Bronchial epithelial cell (primary cell): Measurements from ENCODE around the gene ASPSCR1. TPM values are rescaled to one million over a fixed set of nuclear protein-coding genes. Genes with fewer than 3 reads are reported as not detected.

ENCODE experiments used
- DNase-seq: peaks from one replicate; pipeline ENCODE4 v3.0.0-alpha.2; 2010; ENCODE audit warnings: low read depth
- FAIRE-seq: peaks from 2 replicates; lab custom pipeline; 2011; peaks lifted over from hg19 to GRCh38; lab: Jason Lieb, UNC
- H3K27me3 ChIP-seq: 2 replicates; pipeline ENCODE4 v1.5.1; 2011; ENCODE audit warnings: low read length; ENCODE audit not compliant: control insufficient read depth, insufficient read depth
- H3K36me3 ChIP-seq: 2 replicates; pipeline ENCODE4 v1.5.1; 2011; ENCODE audit warnings: low read length; ENCODE audit not compliant: control insufficient read depth, insufficient read depth
- H3K4me3 ChIP-seq: 2 replicates; pipeline ENCODE4 v1.5.1; 2011; ENCODE audit warnings: mild to moderate bottlenecking, low read depth, low read length, control low read depth
- total RNA-seq: library from RNA; depleted of rRNA; stranded (reverse); fragments of >200 nt; gene quantifications from 2 replicates; pipeline ENCODE4 v1.2.1, GENCODE V29; 2014
- TF ChIP-seq, protein P1 (sequence below): IDR thresholded peaks from 2 replicates; pipeline ENCODE4 v1.5.1; 2011; ENCODE audit warnings: mild to moderate bottlenecking, moderate library complexity, low read length, control low read depth, inconsistent platforms; ENCODE audit not compliant: insufficient read depth, severe bottlenecking

ASPSCR1 gene
- total RNA-seq, 1 donor from 2014 or later: 22.6 TPM

DNA sequence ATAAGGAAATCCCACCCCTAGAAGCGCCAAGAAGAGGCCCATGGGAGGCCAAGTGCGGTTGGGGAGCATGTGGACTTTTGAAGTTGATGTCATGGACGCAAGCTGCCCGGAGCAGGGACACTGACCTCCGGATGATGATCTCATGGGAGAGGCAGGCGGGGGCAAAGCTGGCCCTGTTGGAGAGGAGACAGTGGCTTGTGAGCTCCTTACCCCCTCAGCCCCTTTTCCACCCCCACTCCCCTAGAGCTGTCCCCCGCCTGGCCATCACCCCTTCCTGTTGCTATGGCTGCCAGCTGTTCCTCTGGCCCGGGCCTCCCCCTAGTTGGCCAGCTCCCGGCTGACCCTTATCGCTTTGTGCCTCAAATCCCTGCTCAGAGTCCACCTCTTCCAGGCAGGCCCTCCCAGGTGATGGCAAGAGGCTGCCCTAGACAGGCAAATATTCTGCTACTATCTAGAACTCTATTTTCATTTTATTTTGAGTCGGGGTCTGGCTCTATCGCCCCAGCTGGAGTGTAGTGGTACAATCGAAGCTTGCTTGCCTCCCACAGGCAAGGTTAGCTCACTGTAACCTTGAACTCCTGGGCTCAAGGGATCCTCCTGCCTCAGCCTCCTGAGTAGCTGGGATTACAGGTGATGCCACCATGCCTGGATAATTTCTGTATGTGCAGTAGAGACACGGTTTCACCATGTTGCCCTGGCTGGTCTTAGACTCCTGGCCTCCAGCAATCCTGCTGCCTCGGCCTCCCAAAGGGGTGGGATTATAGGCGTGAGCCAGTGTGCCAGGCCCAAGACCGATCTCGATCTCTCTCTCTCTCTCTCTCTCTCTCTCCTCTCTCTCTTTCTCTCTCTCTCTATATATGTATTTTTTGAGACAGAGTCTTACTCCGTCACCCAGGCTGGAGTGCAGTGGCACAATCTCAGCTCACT is 23.0 kb upstream of the ASPSCR1 start:
- FAIRE-seq: no peak
- TF ChIP-seq, protein P1, sequence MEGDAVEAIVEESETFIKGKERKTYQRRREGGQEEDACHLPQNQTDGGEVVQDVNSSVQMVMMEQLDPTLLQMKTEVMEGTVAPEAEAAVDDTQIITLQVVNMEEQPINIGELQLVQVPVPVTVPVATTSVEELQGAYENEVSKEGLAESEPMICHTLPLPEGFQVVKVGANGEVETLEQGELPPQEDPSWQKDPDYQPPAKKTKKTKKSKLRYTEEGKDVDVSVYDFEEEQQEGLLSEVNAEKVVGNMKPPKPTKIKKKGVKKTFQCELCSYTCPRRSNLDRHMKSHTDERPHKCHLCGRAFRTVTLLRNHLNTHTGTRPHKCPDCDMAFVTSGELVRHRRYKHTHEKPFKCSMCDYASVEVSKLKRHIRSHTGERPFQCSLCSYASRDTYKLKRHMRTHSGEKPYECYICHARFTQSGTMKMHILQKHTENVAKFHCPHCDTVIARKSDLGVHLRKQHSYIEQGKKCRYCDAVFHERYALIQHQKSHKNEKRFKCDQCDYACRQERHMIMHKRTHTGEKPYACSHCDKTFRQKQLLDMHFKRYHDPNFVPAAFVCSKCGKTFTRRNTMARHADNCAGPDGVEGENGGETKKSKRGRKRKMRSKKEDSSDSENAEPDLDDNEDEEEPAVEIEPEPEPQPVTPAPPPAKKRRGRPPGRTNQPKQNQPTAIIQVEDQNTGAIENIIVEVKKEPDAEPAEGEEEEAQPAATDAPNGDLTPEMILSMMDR: no peak
- H3K27me3 ChIP-seq: peaks cover 15% of the 10 kb centered on the region

DNA sequence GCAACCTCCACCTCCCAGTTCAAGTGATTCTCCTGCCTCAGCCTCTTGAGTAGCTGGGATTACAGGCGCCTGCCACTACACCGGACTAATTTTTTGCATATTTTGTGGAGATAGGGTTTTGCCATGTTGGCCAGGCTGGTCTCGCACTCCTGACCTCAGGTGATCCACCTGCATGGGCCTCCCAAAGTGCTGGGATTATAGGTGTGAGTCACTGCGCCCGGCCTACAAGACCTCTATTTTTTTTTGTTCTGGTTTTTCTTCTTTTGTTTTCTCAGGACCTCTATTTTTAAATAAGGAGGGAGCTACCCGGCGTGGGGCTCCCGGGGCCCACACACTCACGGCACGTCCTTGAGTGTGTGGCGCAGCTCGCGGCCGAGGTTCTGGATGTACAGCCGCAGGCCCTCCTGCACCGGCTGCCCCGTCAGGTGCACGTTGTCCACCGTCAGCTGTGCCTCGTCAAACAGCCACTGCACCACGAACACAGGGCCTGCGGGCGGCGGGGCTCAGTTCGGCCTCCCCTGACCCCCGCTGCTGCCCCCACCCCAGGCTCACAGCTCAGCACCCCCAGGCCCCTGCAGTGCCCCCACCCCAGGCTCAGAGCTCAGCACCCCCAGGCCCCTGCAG is 22.3 kb upstream of the ASPSCR1 start:
- peaks cover 20% of the 10 kb centered on the region for H3K27me3 ChIP-seq
- FAIRE-seq (no peak), DNase-seq (no peak)
- H3K4me3 ChIP-seq: no peak overlapping the region
- TF ChIP-seq, protein P1: no peak
- no peaks in the 10 kb centered on the region for H3K36me3 ChIP-seq

More for the DNA sequence above, 23.0 kb upstream of the ASPSCR1 start:
- H3K36me3 ChIP-seq: no peaks in the 10 kb centered on the region
- H3K4me3 ChIP-seq: no peak overlapping the region
- DNase-seq: no peak

GRCh38 chr17:81955756-81956544 is 21.5 kb upstream of the ASPSCR1 start:
- DNase-seq: no peak
- no peaks in the 10 kb centered on the region for H3K36me3 ChIP-seq
- TF ChIP-seq, protein P1: no peak
- FAIRE-seq: no peak
- peaks cover 24% of the 10 kb centered on the region for H3K27me3 ChIP-seq
- H3K4me3 ChIP-seq: no peak overlapping the region

GRCh38 chr17:81956607-81957589 is 20.5 kb upstream of the ASPSCR1 start:
- no peak for FAIRE-seq
- H3K27me3 ChIP-seq: peaks cover 26% of the 10 kb centered on the region

More at GRCh38 chr17:81956607-81957589, 20.5 kb upstream of the ASPSCR1 start:
- Histone ChIP-seq H3K36me3 (no peaks in the 10 kb centered on the region), H3K4me3 (no peak overlapping the region)
- TF ChIP-seq, protein P1: no peak
- DNase-seq: no peak
